ENCODE results near the gene FTO.

DNA sequence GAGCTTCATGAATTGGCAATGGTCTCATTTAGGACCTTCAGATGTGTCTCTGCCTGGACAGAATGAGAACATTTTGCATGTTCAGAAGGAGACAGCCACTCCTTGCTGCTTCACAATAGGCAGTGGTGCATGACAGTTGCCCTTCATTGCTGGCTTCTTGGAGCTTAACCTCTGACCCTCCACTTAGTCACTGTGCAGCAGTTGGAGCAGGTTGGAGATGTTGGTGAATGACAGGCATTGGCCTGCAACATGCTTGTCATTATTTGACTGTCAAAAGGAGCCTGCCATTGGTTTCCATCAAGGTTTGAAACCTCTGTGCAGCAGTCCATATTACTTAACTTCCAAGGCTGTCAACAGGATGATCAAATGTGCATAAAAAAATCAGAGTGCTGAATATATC, 22.7 kb downstream of the FTO start:
- TF ChIP-seq CTCF (IDR thresholded peaks at IDR 0.05), result no peak
- no peak for TF ChIP-seq POLR2A (IDR thresholded peaks at IDR 0.05)
- TF ChIP-seq POLR2AphosphoS5 (IDR thresholded peaks at IDR 0.05), result no peak
- TF ChIP-seq EP300 (IDR thresholded peaks at IDR 0.05), result no peak
